GM13976 (cell line): ENCODE results near the gene MFSD8.
"Not testable (repeated sequence)": the region's sequence is repeated elsewhere in the genome, so short reads cannot be mapped to it uniquely, and the experiment has no call there.

Experiments used
- DNase-seq: peaks from one replicate; pipeline ENCODE4 v3.0.0; 2012; ENCODE audit warnings: low spot score
- CTCF ChIP-seq: IDR thresholded peaks from 2 replicates; pipeline ENCODE4 v1.5.1; 2012; ENCODE audit warnings: borderline replicate concordance, mild to moderate bottlenecking; ENCODE audit not compliant: insufficient read depth; ENCODE audit errors: extremely low read depth, missing control alignments, control extremely low read depth
- in situ Hi-C: fragments of 300-500 bp; cut with MboI; formaldehyde crosslinking; loops from one replicate; pipeline ENCODE4 v1.12.0; 2022; ENCODE audit warnings: low sequenced_read_pairs, mixed read lengths, inconsistent platforms; ENCODE audit not compliant: unreplicated experiment

MFSD8 gene

GRCh38 chr4:127988638-127989037 lies 23.7 kb upstream of the MFSD8 start:
- no peak for TF ChIP-seq CTCF
- in situ Hi-C loops, result no loop called here

GRCh38 chr4:127985989-127986388 lies 21.0 kb upstream of the MFSD8 start:
- no peak for TF ChIP-seq CTCF
- in situ Hi-C loops, result no loop called here
- DNase-seq, result no peak

More at GRCh38 chr4:127988638-127989037, 23.7 kb upstream of the MFSD8 start:
- DNase-seq, result no peak

GRCh38 chr4:127982445-127982844 lies 17.5 kb upstream of the MFSD8 start:
- no peak for DNase-seq
- no peak for TF ChIP-seq CTCF

GRCh38 chr4:127978930-127979329 lies 14.0 kb upstream of the MFSD8 start:
- in situ Hi-C loops, result no loop called here
- TF ChIP-seq CTCF, result no peak
- DNase-seq, result no peak

More at GRCh38 chr4:127982445-127982844, 17.5 kb upstream of the MFSD8 start:
- in situ Hi-C loops, result no loop called here

- no peak for TF ChIP-seq CTCF
- no peak for DNase-seq
- in situ Hi-C loops, result no loop called here
Measured at GRCh38 chr4:127975121-127975770, 10.3 kb upstream of the MFSD8 start.

GRCh38 chr4:127970925-127971324 lies 6.0 kb upstream of the MFSD8 start:
- in situ Hi-C loops, DNase-seq: not testable (repeated sequence)

- in situ Hi-C loops, result no loop called here
- DNase-seq, result no peak
- no peak for TF ChIP-seq CTCF
Measured at GRCh38 chr4:127968586-127968985, 3.6 kb upstream of the MFSD8 start.
